22Rv1 (cell line): Measurements from ENCODE around the gene DND1.
A peak's percentile ranks its signal among the peaks of the same experiment; 100 is the strongest.
"Not testable (repeated sequence)": the region's sequence is repeated elsewhere in the genome, so short reads cannot be mapped to it uniquely, and the experiment has no call there.

ENCODE experiments used
- H3K27ac ChIP-seq: fragments of 450-650 bp; 2 replicates; pipeline ENCODE4 v1.5.1; 2017
- CTCF ChIP-seq: fragments of 450-650 bp; IDR thresholded peaks from 2 replicates; pipeline ENCODE4 v1.5.1; 2017; ENCODE audit warnings: mild to moderate bottlenecking
- ZFX ChIP-seq: fragments of 450-650 bp; IDR thresholded peaks from 2 replicates; pipeline ENCODE4 v1.6.1; 2017; ENCODE audit warnings: antibody characterized with exemption, borderline replicate concordance

Gene DND1

GRCh38 chr5:140664359-140665119, 8.8 kb downstream of the DND1 start, which contains the start of gene WDR55:
TSS of gene WDR55 (plus strand) at chr5:140664904. CDS start at chr5:140664913, 9 bp downstream.
- TF ChIP-seq CTCF (no peak), ZFX (no peak)
- peak within 1 kb of the TSS; percentile 96 for H3K27ac ChIP-seq

- TF ChIP-seq CTCF, result no peak
- no peak for TF ChIP-seq ZFX
These were observed 9.4 kb downstream of the DND1 start for GRCh38 chr5:140664030-140664358.

GRCh38 chr5:140660371-140660770, 13.0 kb downstream of the DND1 start:
- H3K27ac ChIP-seq, result not testable (repeated sequence)

More at GRCh38 chr5:140664030-140664358, 9.4 kb downstream of the DND1 start:
- peak overlapping the region; percentile 96 for H3K27ac ChIP-seq

- TF ChIP-seq CTCF, result no peak
- TF ChIP-seq ZFX, result no peak
- no peak overlapping the region for H3K27ac ChIP-seq
These were observed 14.5 kb downstream of the DND1 start for GRCh38 chr5:140658870-140659269.

GRCh38 chr5:140647042-140647419, 26.3 kb downstream of the DND1 start:
- TF ChIP-seq ZFX (no peak), CTCF (no peak)
- H3K27ac ChIP-seq, result peak overlapping the region; percentile 72

- no peak overlapping the region for H3K27ac ChIP-seq
- TF ChIP-seq ZFX (no peak), CTCF (no peak)
These were observed 30.7 kb downstream of the DND1 start for GRCh38 chr5:140642718-140643117.

- no peak for TF ChIP-seq CTCF
- no peak for TF ChIP-seq ZFX
- H3K27ac ChIP-seq, result no peak overlapping the region
These were observed 31.7 kb downstream of the DND1 start for GRCh38 chr5:140641716-140642115.
